OCI-LY7 (cell line): ENCODE results near the gene RHBDF1.

ENCODE experiments used
- CTCF ChIP-seq: fragments of 200-600 bp; sonication (generic); conservative IDR thresholded peaks from 2 replicates; pipeline ENCODE4 v1.5.1; 2014; ENCODE audit warnings: mild to moderate bottlenecking, antibody characterized with exemption, low read length, moderate library complexity, mixed read lengths
- EZH2phosphoT487 ChIP-seq: fragments of 200-600 bp; sonication (generic); IDR thresholded peaks from 2 replicates; pipeline ENCODE4 v1.6.1; 2018; ENCODE audit warnings: low read depth, borderline replicate concordance, mild to moderate bottlenecking, mixed run types, antibody characterized with exemption, low read length, moderate library complexity, mixed read lengths

- TF ChIP-seq EZH2phosphoT487 (no peak), CTCF (no peak)
Observed at GRCh38 chr16:74747-75334, 2.4 kb upstream of the RHBDF1 start.
